GM19467 (cell line): ENCODE measurements around the gene AMOTL1.
"Not testable (repeated sequence)": the region's sequence is repeated elsewhere in the genome, so short reads cannot be mapped to it uniquely, and the experiment has no call there.

ENCODE experiments used
- ATAC-seq: cut with Tn5 transposase; IDR thresholded peaks from one replicate; pipeline ENCODE4 v1.9.1; 2021; ENCODE audit warnings: mild to moderate bottlenecking, moderate library complexity; ENCODE audit not compliant: unreplicated experiment

Gene AMOTL1

GRCh38 chr11:94876222-94876621 lies 108.1 kb downstream of the AMOTL1 start:
- no peak for ATAC-seq

- peak; percentile 68 for ATAC-seq
Observed at GRCh38 chr11:94876645-94877442, 108.7 kb downstream of the AMOTL1 start.

DNA sequence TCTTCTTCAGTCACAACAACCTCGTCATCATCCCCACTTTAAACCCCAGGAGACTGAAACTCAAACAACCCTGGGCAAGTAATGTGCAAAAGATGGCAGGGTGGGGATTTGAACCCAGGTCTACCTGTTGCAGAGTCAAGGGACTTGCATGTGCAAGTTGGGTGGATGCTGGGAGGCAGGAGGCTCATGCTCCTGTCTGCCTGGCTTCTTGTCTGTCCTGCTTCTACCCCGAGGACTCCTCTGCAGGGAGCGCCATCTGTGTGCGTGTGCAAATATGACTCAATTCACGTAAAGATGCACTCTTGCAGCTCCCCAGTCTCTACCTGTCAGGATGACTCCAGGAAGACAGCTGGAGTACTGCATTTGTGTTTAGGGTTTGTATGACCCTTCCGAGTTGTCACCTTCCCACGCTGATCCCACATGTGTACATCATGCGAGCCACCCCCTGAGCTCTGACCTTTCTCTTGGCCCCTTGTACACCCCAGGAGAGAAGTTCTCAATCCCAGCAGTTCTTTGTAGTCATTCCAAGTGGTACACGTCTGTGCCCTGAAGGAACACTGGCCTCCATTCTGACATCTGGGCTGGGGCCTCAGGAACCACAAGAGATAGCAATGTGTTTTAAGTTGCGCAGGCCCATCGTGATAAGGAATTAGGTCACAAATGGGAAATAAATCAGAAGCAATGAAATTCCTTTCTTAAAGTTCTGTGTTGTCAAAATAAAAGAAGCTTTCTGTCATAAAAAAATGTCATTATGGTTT lies 109.5 kb downstream of the AMOTL1 start:
- no peak for ATAC-seq

DNA sequence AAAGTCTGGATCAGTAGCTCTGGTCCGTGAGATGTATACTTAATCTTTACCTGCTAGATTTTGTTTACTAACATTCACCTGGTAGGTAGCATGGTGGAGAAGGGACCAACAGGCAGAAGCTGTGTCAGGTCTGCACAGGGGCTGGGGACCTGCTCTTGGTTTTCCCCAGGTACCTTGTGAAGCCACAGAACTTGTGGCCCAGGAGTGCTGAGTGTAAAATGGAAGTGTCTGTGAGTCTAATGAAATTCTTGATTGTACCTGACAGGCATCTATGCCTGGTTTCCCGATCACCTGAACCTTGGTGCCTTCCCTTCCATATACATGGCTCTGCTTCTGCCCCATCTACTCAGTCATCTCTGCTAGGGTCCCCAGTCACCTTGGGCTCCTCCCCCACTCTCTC lies 110.8 kb downstream of the AMOTL1 start:
- ATAC-seq: no peak

DNA sequence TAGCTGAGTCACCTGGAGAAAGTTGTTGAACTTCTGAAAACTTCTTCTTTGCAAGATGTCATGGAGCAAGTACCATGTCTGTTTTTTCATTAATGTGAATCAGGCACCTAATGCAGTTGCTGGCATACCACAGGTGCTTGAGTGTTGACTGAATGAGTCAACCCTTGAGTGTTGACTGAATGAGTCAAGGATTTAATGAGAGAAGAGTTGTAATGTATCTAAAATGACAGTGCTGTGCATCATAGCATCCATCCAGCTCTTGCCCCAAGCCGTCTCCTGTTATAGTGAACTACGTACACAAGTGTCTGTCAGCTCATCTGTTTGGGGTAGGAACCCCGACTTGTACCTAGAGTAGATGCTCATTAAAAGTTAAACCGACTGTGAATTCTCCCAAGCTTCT lies 112.1 kb downstream of the AMOTL1 start:
- ATAC-seq: no peak

- no peak for ATAC-seq
Observed at GRCh38 chr11:94882931-94883330, 114.8 kb downstream of the AMOTL1 start.

GRCh38 chr11:94883878-94884277 lies 115.7 kb downstream of the AMOTL1 start:
- no peak for ATAC-seq

- no peak for ATAC-seq
Observed at GRCh38 chr11:94884376-94884775, 116.2 kb downstream of the AMOTL1 start.

DNA sequence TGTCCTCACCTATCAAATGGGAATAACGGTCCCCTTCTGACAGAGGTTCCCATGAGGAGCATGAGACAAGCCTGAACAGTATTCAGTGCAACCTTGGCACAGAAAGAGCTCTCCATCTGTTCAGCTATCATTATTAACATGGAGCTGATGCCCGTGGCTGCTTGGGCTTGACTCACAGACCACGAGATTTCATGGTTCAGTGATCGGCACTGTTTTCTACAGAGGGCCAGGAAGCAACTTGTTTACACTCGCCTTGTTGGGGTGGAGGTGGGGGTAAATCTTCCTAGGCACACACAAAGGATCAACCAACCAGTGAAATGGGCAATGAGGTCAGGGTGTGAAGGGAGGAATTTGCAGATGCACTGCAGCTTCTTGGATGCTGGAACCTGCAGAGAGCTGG lies 117.0 kb downstream of the AMOTL1 start:
- peak; percentile 73 for ATAC-seq

- no peak for ATAC-seq
Observed at GRCh38 chr11:94885581-94885980, 117.4 kb downstream of the AMOTL1 start.

- no peak for ATAC-seq
Observed at GRCh38 chr11:94888204-94888603, 120.0 kb downstream of the AMOTL1 start.

GRCh38 chr11:94895451-94895850 lies 127.3 kb downstream of the AMOTL1 start:
- ATAC-seq: no peak

DNA sequence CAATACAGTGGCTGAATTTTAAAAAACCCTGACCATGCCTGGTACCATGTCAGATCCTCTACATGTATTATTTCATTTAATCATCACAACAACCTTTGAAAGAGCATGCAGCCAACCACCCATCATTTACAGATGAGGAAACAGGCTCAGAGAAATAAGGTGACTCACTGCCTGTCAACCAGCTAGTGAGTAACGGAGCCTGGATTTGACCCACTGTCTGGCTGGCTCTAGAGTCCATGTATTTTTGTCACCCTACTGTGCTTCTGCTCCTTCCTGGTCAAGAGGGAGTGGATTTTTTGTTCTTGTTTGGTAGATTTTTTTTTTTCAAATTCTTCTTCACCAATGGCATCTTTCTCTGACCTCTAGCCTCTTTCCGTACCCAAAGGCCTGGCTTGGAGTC lies 127.8 kb downstream of the AMOTL1 start:
- ATAC-seq: no peak

DNA sequence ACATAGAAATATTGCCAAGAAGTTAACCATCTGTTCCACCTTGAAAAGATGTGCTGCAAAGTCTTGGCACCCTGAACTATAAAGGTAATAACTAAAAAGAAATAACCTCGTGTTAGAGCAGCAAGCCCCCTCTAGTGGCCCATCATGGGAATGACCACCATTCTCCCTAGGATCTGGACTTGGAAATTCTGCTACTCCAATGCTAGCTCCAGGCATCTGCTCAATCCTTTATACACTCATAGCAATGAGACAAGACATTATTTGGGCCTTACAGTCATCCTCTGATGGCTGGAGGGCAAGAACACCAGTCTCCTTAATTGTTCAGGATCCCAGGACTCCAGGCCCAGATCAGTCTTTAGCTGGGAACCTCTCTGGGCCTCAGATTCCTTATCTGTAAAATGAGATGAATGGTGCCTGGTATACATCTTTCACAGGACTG lies 129.2 kb downstream of the AMOTL1 start:
- ATAC-seq: peak; percentile 76

- no peak for ATAC-seq
Observed at GRCh38 chr11:94907226-94907625, 139.1 kb downstream of the AMOTL1 start.

DNA sequence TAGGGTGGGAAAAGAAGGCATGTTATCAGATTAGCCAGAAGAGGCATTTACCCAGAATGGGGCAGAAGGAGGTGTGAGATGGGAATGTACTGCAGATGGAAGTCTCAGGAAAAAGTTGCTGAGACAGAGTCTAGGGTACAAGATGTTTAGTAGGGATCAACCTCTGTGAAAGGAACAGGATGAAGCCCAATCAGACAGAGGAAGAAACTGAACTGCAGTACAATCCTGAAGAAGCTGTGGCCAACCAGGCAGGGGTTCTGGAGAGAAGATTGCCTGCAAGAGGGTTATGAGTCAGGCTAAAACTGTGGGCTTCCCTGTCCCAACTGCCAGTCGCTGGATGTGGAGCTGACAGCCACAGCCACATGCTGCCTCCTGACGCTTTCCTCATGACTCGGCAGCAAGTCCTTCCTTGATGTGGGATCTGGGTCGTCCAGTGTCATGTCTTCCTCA lies 141.2 kb downstream of the AMOTL1 start:
- no peak for ATAC-seq

GRCh38 chr11:94910270-94910669 lies 142.1 kb downstream of the AMOTL1 start:
- no peak for ATAC-seq

DNA sequence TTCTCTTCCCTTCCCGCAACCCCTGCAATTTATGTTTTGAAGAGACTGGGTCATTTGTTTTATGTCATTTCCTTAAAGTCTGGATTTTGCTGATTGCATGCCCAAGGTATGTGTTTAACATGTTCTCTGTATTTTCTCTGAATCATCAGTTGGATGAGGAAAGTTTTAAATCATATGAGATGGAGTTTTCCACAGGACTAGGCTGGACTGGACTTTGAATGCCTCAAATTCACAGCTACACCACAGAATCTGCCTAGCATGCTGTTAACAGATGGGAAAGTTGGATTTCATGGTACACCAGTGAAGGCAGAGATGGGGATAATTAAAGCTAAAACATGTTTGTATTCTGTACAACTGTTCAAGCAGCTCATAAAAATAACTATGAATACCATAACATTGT lies 142.6 kb downstream of the AMOTL1 start:
- no peak for ATAC-seq

DNA sequence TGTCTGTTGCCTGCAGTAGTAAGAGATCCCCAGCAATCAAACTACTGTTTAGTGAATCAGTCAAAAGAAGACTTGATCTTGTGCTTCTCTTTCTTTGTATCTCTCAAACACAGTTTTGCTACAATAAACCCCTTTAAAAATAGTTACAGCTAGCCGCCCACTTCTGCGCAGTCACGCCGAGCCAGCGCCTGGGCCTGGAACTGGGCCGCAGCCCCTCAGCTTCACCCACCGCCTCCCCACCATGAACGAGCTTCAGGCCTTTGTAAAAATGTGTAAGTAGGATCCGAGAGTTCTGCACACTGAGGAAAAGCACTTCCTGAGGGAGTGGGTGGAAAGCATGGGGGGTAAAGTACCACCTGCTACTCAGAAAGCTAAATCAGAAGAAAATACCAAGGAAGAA lies 144.7 kb downstream of the AMOTL1 start:
- ATAC-seq: no peak

- not testable (repeated sequence) for ATAC-seq
Observed at GRCh38 chr11:94913718-94914394, 145.7 kb downstream of the AMOTL1 start.

DNA sequence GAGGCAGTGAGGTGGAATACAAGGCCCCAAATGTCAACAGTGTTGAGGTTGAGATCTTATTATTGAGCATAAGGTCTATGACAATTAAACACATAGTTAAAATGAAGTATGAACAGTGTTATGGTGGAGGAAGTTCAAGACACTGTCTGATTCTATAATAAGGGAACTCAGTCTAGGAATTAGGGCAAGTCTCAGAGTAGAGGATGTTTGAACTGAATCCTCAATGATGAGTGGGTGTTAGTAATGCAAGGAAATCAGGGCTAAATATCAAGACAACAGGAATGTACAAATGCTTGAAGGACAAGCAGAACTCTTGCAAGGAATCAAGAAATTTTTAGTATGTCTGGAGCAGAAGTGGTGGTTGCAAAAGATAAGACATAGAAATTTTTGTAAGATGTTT lies 152.2 kb downstream of the AMOTL1 start:
- no peak for ATAC-seq
